OCI-LY1 (cell line): ENCODE measurements around the gene DCLK1.

Source experiments
- H2AFZ ChIP-seq: fragments of 200-600 bp; sonication (generic), shearing (Covaris generic); 2 replicates; pipeline ENCODE4 v1.6.0; 2014; ENCODE audit warnings: antibody characterized with exemption, mild to moderate bottlenecking, low read length
- H3F3A ChIP-seq: fragments of 200-600 bp; sonication (generic), shearing (Covaris generic); 2 replicates; pipeline ENCODE4 v1.6.0; 2014; ENCODE audit warnings: mild to moderate bottlenecking, antibody characterized with exemption, low read length, moderate library complexity; ENCODE audit not compliant: insufficient read depth
- H3K27ac ChIP-seq: fragments of 200-600 bp; sonication (generic); 2 replicates; pipeline ENCODE4 v1.5.1; 2014; ENCODE audit warnings: low read length, mixed run types, mild to moderate bottlenecking, low read depth; ENCODE audit not compliant: poor library complexity, severe bottlenecking
- H3K27me3 ChIP-seq: fragments of 200-600 bp; sonication (generic); 2 replicates; pipeline ENCODE4 v1.6.0; 2014; ENCODE audit warnings: antibody characterized with exemption, mild to moderate bottlenecking, low read length, moderate library complexity; ENCODE audit not compliant: insufficient read depth
- H3K36me3 ChIP-seq: fragments of 200-600 bp; sonication (generic); 2 replicates; pipeline ENCODE4 v1.6.1; 2014; ENCODE audit warnings: mild to moderate bottlenecking, antibody characterized with exemption, low read length, moderate library complexity, mixed read lengths; ENCODE audit not compliant: insufficient read depth
- H3K4me1 ChIP-seq: fragments of 200-600 bp; sonication (generic); 2 replicates; pipeline ENCODE4 v1.5.1; 2014; ENCODE audit warnings: mild to moderate bottlenecking, low read length, moderate library complexity; ENCODE audit not compliant: insufficient read depth, severe bottlenecking
- H3K4me2 ChIP-seq: fragments of 200-600 bp; sonication (generic), shearing (Covaris generic); 2 replicates; pipeline ENCODE4 v1.6.1; 2014; ENCODE audit warnings: low read length
- H3K4me3 ChIP-seq: fragments of 200-600 bp; sonication (generic); 2 replicates; pipeline ENCODE4 v1.5.1; 2014; ENCODE audit warnings: low read length, low read depth, mild to moderate bottlenecking, mixed read lengths; ENCODE audit not compliant: poor library complexity, severe bottlenecking
- H3K79me2 ChIP-seq: fragments of 200-600 bp; shearing (Covaris generic); 2 replicates; pipeline ENCODE4 v1.6.1; 2016; ENCODE audit warnings: mixed run types, low read length, mixed read lengths; ENCODE audit not compliant: insufficient read depth
- H3K9ac ChIP-seq: fragments of 200-600 bp; sonication (generic), shearing (Covaris generic); 2 replicates; pipeline ENCODE4 v1.6.1; 2014; ENCODE audit warnings: mild to moderate bottlenecking, low read length, mixed read lengths
- H3K9me2 ChIP-seq: fragments of 200-600 bp; sonication (generic), shearing (Covaris generic); 2 replicates; pipeline ENCODE4 v1.6.1; 2014; ENCODE audit warnings: low read depth, mild to moderate bottlenecking, low read length, mixed read lengths
- H3K9me3 ChIP-seq: fragments of 200-600 bp; shearing (Covaris generic); 2 replicates; pipeline ENCODE4 v1.6.1; 2014; ENCODE audit warnings: low read length, mixed read lengths
- H4K20me1 ChIP-seq: fragments of 200-600 bp; sonication (generic), shearing (Covaris generic); 2 replicates; pipeline ENCODE4 v1.6.0; 2016; ENCODE audit warnings: mild to moderate bottlenecking, low read length; ENCODE audit not compliant: insufficient read depth
- EZH2 ChIP-seq: fragments of 200-600 bp; sonication (generic), shearing (Covaris generic); IDR thresholded peaks from 2 replicates; pipeline ENCODE4 v1.8.0; 2017; ENCODE audit warnings: borderline replicate concordance, mixed run types, mild to moderate bottlenecking, antibody characterized with exemption, low read length, moderate library complexity, mixed read lengths
- TF ChIP-seq, protein P1 (sequence below): fragments of 200-600 bp; sonication (generic), shearing (Covaris generic); IDR thresholded peaks from 2 replicates; pipeline ENCODE4 v1.5.1; 2017; ENCODE audit warnings: mild to moderate bottlenecking, antibody characterized with exemption, low read length, moderate library complexity, mixed read lengths

Gene DCLK1

DNA sequence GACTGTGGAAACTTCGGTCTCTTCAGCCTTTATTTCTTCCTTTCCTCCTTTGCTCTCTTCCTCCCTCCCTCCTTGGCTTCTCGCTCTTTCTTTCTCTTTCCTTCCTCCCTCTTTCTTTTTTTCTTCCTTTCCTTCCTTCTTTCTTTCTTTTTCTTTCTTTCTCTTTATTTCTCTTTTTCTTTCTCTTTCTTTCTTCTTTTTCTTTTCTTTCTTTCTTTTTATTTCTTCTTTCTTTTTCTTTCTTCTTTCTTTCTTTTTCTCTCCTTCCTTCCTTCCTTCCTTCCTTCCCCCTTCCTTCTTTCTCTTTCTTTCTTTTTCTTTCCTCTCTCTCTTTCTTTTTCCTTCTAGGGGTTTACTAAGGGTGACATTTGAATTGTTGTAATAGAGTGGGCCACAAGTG lies 364.5 kb downstream of the DCLK1 start:
- Histone ChIP-seq H3K79me2 (no peaks in the 10 kb centered on the region), H2AFZ (no peak overlapping the region), H3K36me3 (no peaks in the 10 kb centered on the region), H3F3A (no peaks in the 10 kb centered on the region), H3K4me3 (no peak overlapping the region), H3K9me2 (no peaks in the 10 kb centered on the region), H3K4me2 (no peak overlapping the region), H3K27ac (no peak overlapping the region), H3K27me3 (no peaks in the 10 kb centered on the region), H4K20me1 (no peaks in the 10 kb centered on the region), H3K4me1 (no peaks in the 10 kb centered on the region), H3K9ac (no peak overlapping the region), H3K9me3 (no peaks in the 10 kb centered on the region)
- TF ChIP-seq, protein P1, sequence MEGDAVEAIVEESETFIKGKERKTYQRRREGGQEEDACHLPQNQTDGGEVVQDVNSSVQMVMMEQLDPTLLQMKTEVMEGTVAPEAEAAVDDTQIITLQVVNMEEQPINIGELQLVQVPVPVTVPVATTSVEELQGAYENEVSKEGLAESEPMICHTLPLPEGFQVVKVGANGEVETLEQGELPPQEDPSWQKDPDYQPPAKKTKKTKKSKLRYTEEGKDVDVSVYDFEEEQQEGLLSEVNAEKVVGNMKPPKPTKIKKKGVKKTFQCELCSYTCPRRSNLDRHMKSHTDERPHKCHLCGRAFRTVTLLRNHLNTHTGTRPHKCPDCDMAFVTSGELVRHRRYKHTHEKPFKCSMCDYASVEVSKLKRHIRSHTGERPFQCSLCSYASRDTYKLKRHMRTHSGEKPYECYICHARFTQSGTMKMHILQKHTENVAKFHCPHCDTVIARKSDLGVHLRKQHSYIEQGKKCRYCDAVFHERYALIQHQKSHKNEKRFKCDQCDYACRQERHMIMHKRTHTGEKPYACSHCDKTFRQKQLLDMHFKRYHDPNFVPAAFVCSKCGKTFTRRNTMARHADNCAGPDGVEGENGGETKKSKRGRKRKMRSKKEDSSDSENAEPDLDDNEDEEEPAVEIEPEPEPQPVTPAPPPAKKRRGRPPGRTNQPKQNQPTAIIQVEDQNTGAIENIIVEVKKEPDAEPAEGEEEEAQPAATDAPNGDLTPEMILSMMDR: no peak
- TF ChIP-seq EZH2: no peak

GRCh38 chr13:35765941-35766340 lies 365.2 kb downstream of the DCLK1 start:
- no peaks in the 10 kb centered on the region for H3K4me1 ChIP-seq
- no peak overlapping the region for H3K4me3 ChIP-seq
- no peak overlapping the region for H3K9ac ChIP-seq
- TF ChIP-seq, protein P1: no peak
- no peak for TF ChIP-seq EZH2
- H3K27me3 ChIP-seq: no peaks in the 10 kb centered on the region
- H3K27ac ChIP-seq: no peak overlapping the region
- H3K4me2 ChIP-seq: no peak overlapping the region
- no peaks in the 10 kb centered on the region for H3F3A ChIP-seq
- no peaks in the 10 kb centered on the region for H3K9me2 ChIP-seq
- H3K79me2 ChIP-seq: no peaks in the 10 kb centered on the region
- no peaks in the 10 kb centered on the region for H4K20me1 ChIP-seq
- H3K9me3 ChIP-seq: no peaks in the 10 kb centered on the region
- H3K36me3 ChIP-seq: no peaks in the 10 kb centered on the region
- no peak overlapping the region for H2AFZ ChIP-seq

- no peaks in the 10 kb centered on the region for H3K4me1 ChIP-seq
Observed at GRCh38 chr13:35765366-35765765, 365.8 kb downstream of the DCLK1 start.

More at GRCh38 chr13:35765366-35765765, 365.8 kb downstream of the DCLK1 start:
- Histone ChIP-seq H4K20me1 (no peaks in the 10 kb centered on the region), H3K9me2 (no peaks in the 10 kb centered on the region), H3K79me2 (no peaks in the 10 kb centered on the region), H3K4me2 (no peak overlapping the region), H3K9me3 (no peaks in the 10 kb centered on the region), H3F3A (no peaks in the 10 kb centered on the region), H3K9ac (no peak overlapping the region), H3K36me3 (no peaks in the 10 kb centered on the region), H3K4me3 (no peak overlapping the region), H3K27me3 (no peaks in the 10 kb centered on the region), H2AFZ (no peak overlapping the region), H3K27ac (no peak overlapping the region)
- TF ChIP-seq, protein P1: no peak
- TF ChIP-seq EZH2: no peak
